ENCODE measurements around the gene ATP13A3.

DNA sequence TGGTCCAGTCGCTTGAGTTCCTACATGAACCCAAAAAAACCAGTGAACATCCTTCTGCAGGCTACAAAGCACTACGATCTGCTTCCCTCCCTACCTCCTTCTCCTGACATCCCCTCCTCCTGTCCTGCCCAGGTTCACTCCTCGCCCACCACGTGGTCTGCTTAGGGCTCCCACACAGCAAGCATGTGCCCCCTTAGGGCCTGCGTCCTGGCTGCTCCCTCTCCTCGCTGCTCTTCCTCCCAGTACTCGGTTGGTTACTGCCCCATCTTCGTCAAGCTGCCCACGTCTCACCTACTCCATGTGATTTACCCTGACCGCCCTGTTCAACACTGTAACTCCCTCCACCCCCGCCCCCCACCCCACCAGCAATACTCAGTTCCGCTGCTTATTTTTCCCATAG lies 20.8 kb upstream of the ATP13A3 start:
- TF ChIP-seq, protein P1, sequence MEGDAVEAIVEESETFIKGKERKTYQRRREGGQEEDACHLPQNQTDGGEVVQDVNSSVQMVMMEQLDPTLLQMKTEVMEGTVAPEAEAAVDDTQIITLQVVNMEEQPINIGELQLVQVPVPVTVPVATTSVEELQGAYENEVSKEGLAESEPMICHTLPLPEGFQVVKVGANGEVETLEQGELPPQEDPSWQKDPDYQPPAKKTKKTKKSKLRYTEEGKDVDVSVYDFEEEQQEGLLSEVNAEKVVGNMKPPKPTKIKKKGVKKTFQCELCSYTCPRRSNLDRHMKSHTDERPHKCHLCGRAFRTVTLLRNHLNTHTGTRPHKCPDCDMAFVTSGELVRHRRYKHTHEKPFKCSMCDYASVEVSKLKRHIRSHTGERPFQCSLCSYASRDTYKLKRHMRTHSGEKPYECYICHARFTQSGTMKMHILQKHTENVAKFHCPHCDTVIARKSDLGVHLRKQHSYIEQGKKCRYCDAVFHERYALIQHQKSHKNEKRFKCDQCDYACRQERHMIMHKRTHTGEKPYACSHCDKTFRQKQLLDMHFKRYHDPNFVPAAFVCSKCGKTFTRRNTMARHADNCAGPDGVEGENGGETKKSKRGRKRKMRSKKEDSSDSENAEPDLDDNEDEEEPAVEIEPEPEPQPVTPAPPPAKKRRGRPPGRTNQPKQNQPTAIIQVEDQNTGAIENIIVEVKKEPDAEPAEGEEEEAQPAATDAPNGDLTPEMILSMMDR (IDR thresholded peaks at IDR 0.05): no peak
- no peak for TF ChIP-seq POLR2A (IDR thresholded peaks at IDR 0.05)

All from heart left ventricle (tissue), 13 donors.